GM18519 (cell line): Measurements from ENCODE around the gene MARVELD1.
"Not testable (repeated sequence)": the region's sequence is repeated elsewhere in the genome, so short reads cannot be mapped to it uniquely, and the experiment has no call there.

Experiments used
- ATAC-seq: cut with Tn5 transposase; IDR thresholded peaks from one replicate; pipeline ENCODE4 v1.9.1; 2021; ENCODE audit warnings: mild to moderate bottlenecking, moderate library complexity; ENCODE audit not compliant: unreplicated experiment, low FRiP score

MARVELD1 gene

GRCh38 chr10:97713339-97713825, at the start of gene MARVELD1:
TSS of gene MARVELD1 (plus strand) at chr10:97713730. CDS start at chr10:97713877, 147 bp downstream.
- no peak for ATAC-seq

DNA sequence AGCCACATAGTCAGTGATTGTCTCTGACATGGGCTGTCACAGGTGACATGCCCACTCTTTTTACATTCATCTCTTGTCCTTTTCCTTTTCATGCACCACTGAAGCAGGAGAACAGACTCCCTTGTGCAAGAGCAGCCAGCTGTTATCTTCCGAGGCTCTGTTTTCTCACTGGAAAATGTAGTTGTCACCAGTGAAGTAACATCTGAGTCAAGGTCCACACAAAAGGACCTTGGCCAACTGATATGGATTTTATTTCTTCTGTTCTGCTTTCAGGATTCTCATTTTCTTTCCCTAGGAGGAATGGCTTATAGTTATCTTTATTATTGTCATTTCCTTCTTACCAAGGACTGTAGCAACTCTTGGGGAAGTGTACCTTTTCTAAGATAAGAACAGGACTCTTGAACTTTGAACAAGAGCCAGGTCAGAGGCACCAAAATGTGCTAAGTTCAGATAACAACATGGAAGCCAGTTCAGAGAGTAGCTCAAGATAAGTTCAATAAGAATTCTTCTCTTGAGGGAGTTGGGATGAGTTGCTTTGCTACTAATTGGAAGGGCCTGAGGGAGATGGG, 49.2 kb upstream of the MARVELD1 start:
- ATAC-seq = no peak

DNA sequence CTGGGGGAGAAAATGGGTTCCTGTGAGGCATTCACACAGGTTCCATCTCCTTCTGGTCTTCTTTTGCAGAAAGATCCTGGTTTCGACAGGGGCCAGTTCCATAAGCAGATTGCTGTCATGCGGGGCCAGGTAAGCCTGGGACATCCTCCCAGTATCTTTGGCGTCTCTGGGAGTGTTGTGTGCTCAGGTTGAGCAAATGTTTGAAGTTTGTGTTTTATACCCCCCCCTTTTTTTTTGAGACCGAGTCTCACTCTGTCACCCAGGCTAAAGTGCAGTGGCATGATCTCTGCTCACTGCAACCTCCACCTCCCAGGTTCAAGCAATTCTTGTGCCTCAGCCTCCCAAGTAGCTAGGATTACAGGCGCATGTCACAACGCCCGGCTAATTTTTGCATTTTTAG, 46.5 kb upstream of the MARVELD1 start:
- ATAC-seq = no peak

- no peak for ATAC-seq
These were observed 46.1 kb upstream of the MARVELD1 start for GRCh38 chr10:97667463-97667862.

- no peak for ATAC-seq
These were observed 44.0 kb upstream of the MARVELD1 start for GRCh38 chr10:97669571-97669970.

GRCh38 chr10:97673736-97674525, 39.6 kb upstream of the MARVELD1 start:
- ATAC-seq = no peak

DNA sequence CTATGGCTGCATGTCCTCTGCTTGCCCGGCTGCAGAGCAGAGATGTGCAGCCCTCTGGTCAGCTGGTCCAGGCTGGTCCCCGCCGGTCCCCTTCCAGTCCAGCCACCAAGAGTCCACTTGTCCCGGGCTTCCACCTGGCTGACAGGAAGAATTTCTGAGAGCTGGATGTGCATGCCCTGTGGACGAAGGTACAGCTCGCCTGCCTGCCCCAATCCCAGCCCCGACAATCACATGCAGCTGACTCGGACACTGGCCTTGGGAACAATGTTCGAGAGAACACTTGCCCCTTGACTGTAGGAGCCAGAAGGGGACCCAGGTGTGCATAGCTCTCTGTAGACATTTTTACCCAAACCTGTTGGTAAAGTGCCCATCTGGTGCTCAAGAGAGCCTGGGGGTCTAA, 38.3 kb upstream of the MARVELD1 start:
- ATAC-seq = no peak

- peak; percentile 49 for ATAC-seq
These were observed 36.6 kb upstream of the MARVELD1 start for GRCh38 chr10:97676770-97677581.

- ATAC-seq = no peak
These were observed 33.9 kb upstream of the MARVELD1 start for GRCh38 chr10:97679594-97679993.

- no peak for ATAC-seq
These were observed 31.5 kb upstream of the MARVELD1 start for GRCh38 chr10:97682042-97682441.

- no peak for ATAC-seq
These were observed 29.8 kb upstream of the MARVELD1 start for GRCh38 chr10:97683556-97684367.

GRCh38 chr10:97684368-97684713, 29.2 kb upstream of the MARVELD1 start:
- not testable (repeated sequence) for ATAC-seq

GRCh38 chr10:97684866-97685394, 28.6 kb upstream of the MARVELD1 start:
- ATAC-seq = no peak

DNA sequence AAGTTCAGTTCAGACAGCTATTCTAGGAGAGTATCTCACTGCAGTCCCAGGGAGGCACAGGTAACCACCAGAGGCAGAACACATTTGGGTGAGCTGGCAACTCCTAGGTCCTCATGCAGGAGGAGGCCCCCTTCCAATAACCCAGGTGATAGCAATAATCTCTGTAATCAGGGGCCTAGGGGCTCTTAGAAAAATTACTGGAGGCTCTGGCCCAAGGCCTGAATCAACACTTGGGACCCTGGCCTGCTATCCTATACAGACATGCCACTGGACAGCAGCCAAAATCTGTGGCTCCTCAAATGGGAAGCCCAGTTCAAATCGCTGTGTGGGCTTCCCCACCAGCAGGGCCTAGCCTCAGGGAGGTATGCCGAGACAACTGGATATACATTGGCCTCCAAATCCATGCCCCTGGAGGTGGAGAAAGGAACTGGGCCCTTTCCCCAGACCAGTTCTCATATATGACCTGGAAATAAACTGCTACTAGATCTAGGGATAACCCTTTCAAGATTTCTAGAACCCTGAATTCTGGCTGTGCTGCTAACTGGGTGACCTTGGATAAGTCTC, 28.1 kb upstream of the MARVELD1 start:
- ATAC-seq = no peak

DNA sequence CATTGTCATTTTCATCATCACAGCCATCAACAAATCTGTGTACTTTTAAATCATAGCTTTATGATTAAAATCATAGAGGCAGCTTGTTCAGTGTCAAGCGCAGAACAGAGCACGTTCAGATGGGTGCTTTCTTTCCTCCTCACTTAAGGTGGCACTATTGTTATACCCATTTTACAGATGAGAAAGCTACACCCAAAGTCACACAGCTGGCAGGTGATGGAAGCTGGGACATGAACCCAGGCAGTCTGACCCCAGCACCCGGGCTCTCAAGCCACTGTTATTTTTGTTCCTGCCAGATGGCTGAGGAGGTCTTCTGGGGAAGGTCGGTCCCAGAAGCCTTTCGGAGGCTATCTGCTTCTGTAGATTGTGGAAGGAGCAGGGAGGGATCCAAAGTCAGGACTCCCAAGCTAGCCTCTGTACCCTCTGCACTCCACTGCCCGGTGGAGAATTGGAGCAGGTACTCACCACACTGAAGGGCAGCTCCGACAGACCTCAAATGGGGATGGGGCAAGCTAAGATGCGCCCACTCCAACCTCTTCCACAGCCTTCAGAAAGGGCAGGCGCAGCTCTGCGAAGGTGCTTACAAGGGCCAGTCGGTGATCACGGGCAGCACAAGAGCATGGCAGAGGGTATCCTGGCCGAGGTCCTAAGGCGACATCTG, 27.1 kb upstream of the MARVELD1 start:
- ATAC-seq = no peak

- peak; percentile 89 for ATAC-seq
These were observed 26.4 kb upstream of the MARVELD1 start, which contains the start of gene AVPI1 for GRCh38 chr10:97686962-97687784. TSS of gene AVPI1 (minus strand) at chr10:97687241. CDS start at chr10:97679905, 7,336 bp downstream.

GRCh38 chr10:97687785-97688781, 25.4 kb upstream of the MARVELD1 start:
- no peak for ATAC-seq
